ENCODE data around the gene EMX2. TPM values are rescaled to one million over a fixed set of nuclear protein-coding genes. Genes with fewer than 3 reads are reported as not detected.

EMX2 gene
- total RNA-seq, 1 donor: 1.4 TPM

DNA sequence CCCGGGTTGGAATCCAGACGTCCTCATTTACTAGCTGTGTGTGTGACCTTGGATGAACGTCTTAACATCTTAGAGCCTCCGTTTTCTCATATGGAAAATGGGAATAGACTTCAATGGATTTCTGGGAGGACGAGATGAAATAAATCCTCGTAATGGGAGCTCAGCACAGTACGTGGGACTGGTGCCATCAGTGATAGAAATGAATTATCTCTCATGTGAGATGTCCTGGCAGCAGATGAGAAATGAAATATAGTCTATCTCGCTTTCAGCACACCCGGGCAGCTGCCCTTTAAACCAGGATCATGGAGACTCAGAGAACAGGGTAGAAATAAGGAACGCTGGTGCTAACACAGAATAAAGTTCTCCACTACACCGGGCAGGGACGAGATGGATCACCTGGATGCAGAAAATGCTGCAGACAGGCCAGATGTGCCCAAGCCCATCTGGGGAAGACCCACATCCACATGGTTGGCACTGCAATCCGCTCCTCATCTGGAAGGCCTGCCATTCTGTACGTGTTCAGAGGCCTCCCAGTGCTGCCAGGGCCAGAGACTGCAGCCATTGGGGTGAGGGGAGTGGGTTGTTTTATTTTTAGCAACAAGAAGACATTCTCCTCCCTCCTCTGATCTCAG is 11.1 kb upstream of the EMX2 start:
- Histone ChIP-seq H3K27me3 (ENCODE audit: insufficient read depth, low read length) (peaks cover 66% of the 10 kb centered on the region), H4K20me1 (ENCODE audit: insufficient read depth, low read length) (no peaks in the 10 kb centered on the region), H3K36me3 (ENCODE audit: insufficient read depth, low read length) (no peaks in the 10 kb centered on the region), H3K79me2 (ENCODE audit: insufficient read depth, low read length) (no peaks in the 10 kb centered on the region), H3K4me3 (ENCODE audit: insufficient read depth, low read length) (no peak overlapping the region), H2AFZ (ENCODE audit: low read length) (no peak overlapping the region), H3K27ac (ENCODE audit: low read depth, low read length) (no peak overlapping the region), H3K4me1 (ENCODE audit: insufficient read depth, low read length) (peaks cover 5% of the 10 kb centered on the region), H3K4me2 (ENCODE audit: insufficient read depth, low read length) (no peak overlapping the region), H3K9me3 (ENCODE audit: low read depth, low read length) (no peaks in the 10 kb centered on the region)
- peak; percentile 77 for DNase-seq (ENCODE audit: insufficient read length, low spot score, missing footprints)
- TF ChIP-seq, protein P1, sequence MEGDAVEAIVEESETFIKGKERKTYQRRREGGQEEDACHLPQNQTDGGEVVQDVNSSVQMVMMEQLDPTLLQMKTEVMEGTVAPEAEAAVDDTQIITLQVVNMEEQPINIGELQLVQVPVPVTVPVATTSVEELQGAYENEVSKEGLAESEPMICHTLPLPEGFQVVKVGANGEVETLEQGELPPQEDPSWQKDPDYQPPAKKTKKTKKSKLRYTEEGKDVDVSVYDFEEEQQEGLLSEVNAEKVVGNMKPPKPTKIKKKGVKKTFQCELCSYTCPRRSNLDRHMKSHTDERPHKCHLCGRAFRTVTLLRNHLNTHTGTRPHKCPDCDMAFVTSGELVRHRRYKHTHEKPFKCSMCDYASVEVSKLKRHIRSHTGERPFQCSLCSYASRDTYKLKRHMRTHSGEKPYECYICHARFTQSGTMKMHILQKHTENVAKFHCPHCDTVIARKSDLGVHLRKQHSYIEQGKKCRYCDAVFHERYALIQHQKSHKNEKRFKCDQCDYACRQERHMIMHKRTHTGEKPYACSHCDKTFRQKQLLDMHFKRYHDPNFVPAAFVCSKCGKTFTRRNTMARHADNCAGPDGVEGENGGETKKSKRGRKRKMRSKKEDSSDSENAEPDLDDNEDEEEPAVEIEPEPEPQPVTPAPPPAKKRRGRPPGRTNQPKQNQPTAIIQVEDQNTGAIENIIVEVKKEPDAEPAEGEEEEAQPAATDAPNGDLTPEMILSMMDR (IDR thresholded peaks at IDR 0.05; ENCODE audit: extremely low read depth, low read depth, low read length): no peak

DNA sequence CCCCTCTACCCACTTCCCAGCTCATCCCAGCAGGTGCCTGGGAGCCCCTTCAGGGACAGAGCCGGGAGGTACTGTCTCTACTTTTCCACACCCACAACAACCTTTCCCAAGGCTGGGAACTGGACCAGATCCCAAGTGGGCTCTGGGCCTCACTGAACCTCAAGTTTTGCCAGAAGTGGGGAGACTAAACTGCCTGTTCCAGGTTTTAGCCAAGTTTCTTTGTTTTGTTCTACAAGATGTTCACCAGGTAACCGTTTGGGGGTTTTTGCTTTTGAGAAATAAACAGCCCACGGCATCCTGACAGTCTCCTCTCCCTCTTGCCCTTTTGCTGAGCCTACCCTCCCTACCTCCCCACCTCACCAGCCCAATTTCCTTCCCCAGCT is 10.6 kb upstream of the EMX2 start:
- Histone ChIP-seq H3K79me2 (ENCODE audit: insufficient read depth, low read length) (no peaks in the 10 kb centered on the region), H3K9me3 (ENCODE audit: low read depth, low read length) (no peaks in the 10 kb centered on the region), H2AFZ (ENCODE audit: low read length) (no peak overlapping the region), H3K27me3 (ENCODE audit: insufficient read depth, low read length) (peaks cover 71% of the 10 kb centered on the region), H3K4me3 (ENCODE audit: insufficient read depth, low read length) (no peak overlapping the region), H4K20me1 (ENCODE audit: insufficient read depth, low read length) (no peaks in the 10 kb centered on the region), H3K36me3 (ENCODE audit: insufficient read depth, low read length) (no peaks in the 10 kb centered on the region), H3K4me1 (ENCODE audit: insufficient read depth, low read length) (peaks cover 5% of the 10 kb centered on the region), H3K27ac (ENCODE audit: low read depth, low read length) (no peak overlapping the region), H3K4me2 (ENCODE audit: insufficient read depth, low read length) (no peak overlapping the region)
- TF ChIP-seq, protein P1 (IDR thresholded peaks at IDR 0.05; ENCODE audit: extremely low read depth, low read depth, low read length): no peak
- DNase-seq (ENCODE audit: insufficient read length, low spot score, missing footprints): peak; percentile 84

DNA sequence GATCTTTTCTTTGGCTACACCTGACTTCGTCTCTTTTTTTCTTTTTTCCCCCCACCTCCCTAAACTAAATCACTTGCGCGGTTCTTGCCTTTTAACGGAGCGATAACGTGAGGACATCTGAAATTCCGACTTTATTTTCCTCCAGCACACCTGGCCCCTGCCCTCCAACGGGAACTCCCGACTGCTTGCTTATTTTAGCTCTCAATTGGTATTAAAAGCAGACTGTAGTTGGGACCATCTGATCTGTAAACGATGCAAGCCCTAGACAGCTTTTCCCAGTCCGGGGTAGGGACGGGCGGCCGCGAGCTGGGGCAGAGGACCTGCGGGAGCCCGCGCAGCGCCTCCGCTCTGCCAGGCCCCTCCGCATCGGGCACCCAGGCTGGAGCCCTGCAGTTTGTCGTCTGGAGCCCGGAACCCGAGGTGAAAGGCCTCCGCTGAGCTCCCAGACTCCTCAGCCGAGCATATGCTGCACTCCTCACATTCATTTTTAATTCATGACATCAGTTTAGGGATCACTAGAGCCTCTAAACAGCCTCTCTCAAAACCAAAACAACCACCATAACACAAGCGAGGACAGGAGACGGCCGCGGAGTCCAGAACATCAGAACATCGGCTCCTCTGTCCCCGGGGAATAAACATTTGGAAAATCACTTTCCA is 10.0 kb upstream of the EMX2 start:
- peak; percentile 68 for DNase-seq (ENCODE audit: insufficient read length, low spot score, missing footprints)
- H3K27ac ChIP-seq (ENCODE audit: low read depth, low read length): no peak overlapping the region
- no peaks in the 10 kb centered on the region for H3K9me3 ChIP-seq (ENCODE audit: low read depth, low read length)
- H3K36me3 ChIP-seq (ENCODE audit: insufficient read depth, low read length): no peaks in the 10 kb centered on the region
- TF ChIP-seq, protein P1 (IDR thresholded peaks at IDR 0.05; ENCODE audit: extremely low read depth, low read depth, low read length): no peak
- no peak overlapping the region for H3K4me3 ChIP-seq (ENCODE audit: insufficient read depth, low read length)
- peaks cover 76% of the 10 kb centered on the region for H3K27me3 ChIP-seq (ENCODE audit: insufficient read depth, low read length)
- H3K4me2 ChIP-seq (ENCODE audit: insufficient read depth, low read length): no peak overlapping the region
- H3K4me1 ChIP-seq (ENCODE audit: insufficient read depth, low read length): peaks cover 5% of the 10 kb centered on the region
- no peak overlapping the region for H2AFZ ChIP-seq (ENCODE audit: low read length)
- H3K79me2 ChIP-seq (ENCODE audit: insufficient read depth, low read length): no peaks in the 10 kb centered on the region
- H4K20me1 ChIP-seq (ENCODE audit: insufficient read depth, low read length): no peaks in the 10 kb centered on the region

DNA sequence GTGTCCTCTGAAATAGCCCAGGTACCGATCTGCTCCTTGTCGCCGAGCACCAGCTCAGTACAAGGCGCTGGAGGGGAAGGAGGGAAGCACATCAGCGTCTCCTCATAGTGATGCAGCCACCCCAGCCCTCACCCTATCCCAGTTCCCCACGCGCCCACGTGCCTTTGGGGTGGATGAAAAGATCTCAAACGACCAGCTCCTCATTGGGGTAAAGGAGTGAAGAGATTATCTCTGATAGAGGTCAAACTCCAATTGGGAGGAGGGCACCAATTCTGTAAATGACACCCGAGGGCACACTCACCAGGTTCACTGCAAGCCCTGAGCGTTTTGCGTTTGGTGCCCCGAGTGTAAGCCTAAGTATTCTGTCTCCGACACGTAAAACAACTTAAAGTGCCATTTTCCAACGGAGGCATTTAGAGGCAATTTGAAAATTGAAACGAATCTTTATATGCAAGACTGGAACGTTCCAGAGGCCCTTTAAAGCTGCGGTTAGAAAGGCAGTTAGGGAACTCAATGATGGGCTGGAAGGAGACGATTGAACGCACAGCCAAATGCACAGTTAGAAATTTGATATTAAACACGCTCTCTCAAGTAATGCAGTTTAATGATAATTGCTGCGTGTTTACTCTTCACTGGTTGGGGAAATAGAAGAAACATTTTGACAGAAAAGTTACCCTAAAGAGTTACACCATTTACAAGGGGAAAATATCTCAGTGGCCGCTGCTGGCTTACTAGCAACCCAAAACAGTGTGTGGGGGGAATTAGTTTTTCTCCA is 8.9 kb upstream of the EMX2 start:
- TF ChIP-seq, protein P1 (IDR thresholded peaks at IDR 0.05; ENCODE audit: extremely low read depth, low read depth, low read length): no peak
- Histone ChIP-seq H3K4me3 (ENCODE audit: insufficient read depth, low read length) (no peak overlapping the region), H3K27ac (ENCODE audit: low read depth, low read length) (no peak overlapping the region), H3K4me2 (ENCODE audit: insufficient read depth, low read length) (peak overlapping the region; percentile 43), H3K36me3 (ENCODE audit: insufficient read depth, low read length) (no peaks in the 10 kb centered on the region), H3K4me1 (ENCODE audit: insufficient read depth, low read length) (peaks cover 5% of the 10 kb centered on the region), H3K9me3 (ENCODE audit: low read depth, low read length) (no peaks in the 10 kb centered on the region), H4K20me1 (ENCODE audit: insufficient read depth, low read length) (no peaks in the 10 kb centered on the region), H2AFZ (ENCODE audit: low read length) (no peak overlapping the region), H3K27me3 (ENCODE audit: insufficient read depth, low read length) (peaks cover 80% of the 10 kb centered on the region), H3K79me2 (ENCODE audit: insufficient read depth, low read length) (no peaks in the 10 kb centered on the region)
- DNase-seq (ENCODE audit: insufficient read length, low spot score, missing footprints): peak; percentile 83

Data from osteoblast (primary cell).